GM12874 (cell line): Measurements from ENCODE around the gene MTAP.

Experiments
- CTCF ChIP-seq: IDR thresholded peaks from 2 replicates; pipeline ENCODE4 v1.5.1; 2011; ENCODE audit warnings: low read depth, mild to moderate bottlenecking, control low read depth, low read length, moderate library complexity; ENCODE audit not compliant: insufficient read depth

The MTAP gene

DNA sequence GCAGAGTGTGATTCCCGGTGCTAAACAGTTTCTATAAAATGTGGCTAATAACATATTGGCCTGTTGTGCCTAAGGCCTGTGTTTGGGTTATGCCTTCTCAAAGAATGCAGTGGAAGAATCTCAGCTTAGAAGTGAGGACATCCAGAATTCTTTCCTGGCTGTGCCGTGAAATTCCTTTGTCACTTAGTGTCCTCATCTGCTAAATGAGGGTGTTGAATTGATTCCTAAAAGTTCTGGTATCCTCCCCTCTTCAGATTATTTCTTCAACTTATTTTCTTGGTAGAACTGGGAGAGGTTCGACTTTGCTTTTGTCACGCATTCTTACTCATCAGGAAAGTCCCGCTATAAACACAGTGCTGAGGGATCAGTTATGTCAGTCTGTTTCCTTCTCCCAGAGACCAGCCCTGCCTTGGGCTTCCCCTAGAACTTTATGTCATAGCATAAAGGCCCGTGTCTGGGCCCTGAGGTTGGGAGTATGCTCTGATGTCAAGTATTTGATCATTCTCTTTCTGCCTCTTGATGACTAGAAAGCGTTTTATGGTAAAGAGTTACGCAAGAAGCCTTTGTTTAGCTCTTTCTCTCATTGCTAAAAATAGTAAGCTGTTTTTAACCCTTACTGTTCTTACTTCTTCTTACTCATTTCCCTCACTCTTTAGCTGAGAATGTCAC is 29.5 kb downstream of the MTAP start:
- TF ChIP-seq CTCF = no peak

DNA sequence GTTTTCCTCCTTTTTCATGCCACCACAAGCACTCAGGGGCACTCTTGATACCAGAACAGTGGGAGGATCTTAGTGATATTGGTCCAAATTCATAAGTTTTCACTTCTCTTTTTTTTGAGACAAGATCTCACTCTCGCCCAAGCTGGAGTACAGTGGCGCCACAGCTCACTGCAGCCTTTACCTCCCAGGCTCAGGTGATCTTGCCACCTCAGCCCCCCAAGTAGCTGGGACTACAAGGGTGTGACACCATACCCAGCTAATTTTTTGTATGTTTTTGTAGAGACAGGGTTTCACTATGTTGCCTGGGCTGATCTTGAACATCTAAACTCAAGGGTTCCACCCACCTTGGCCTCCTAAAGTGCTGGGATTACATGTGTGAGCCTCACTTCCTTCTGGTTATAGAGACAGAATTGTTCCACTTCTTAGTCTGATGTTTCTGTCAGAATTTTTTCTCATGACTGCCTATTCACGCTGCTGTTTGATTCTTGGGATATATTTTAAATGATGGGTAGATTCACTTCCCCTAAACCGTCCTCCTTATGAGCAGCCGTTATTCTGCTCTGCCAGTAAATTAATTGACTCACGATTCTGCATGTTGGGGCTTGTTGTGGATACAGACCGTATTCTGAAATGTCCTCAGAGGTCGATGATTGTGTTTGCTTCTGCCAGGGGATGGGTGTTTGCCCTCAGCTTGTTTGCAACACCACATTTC is 30.8 kb downstream of the MTAP start:
- TF ChIP-seq CTCF = no peak

GRCh38 chr9:21835121-21835520 is 32.7 kb downstream of the MTAP start:
- no peak for TF ChIP-seq CTCF

GRCh38 chr9:21836437-21837161 is 34.2 kb downstream of the MTAP start:
- no peak for TF ChIP-seq CTCF

DNA sequence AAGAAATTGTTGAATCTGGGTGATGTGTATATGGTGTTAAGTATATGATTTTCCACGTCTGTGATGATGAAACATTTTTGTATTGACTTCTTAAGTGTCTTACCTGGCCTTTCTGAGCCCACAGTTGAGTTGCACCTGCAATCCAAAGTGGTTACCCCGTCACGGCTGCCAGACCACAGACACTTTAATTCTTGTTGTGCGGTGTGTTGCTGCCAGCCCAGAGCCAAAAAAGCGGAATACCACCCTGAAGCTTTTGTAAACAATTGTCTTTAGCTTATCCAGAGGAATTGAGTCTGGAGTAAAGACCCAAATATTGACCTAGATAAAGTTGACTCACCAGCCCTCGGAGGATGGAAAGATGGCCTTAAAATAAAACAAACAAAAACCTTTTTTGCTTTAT is 35.1 kb downstream of the MTAP start:
- no peak for TF ChIP-seq CTCF

DNA sequence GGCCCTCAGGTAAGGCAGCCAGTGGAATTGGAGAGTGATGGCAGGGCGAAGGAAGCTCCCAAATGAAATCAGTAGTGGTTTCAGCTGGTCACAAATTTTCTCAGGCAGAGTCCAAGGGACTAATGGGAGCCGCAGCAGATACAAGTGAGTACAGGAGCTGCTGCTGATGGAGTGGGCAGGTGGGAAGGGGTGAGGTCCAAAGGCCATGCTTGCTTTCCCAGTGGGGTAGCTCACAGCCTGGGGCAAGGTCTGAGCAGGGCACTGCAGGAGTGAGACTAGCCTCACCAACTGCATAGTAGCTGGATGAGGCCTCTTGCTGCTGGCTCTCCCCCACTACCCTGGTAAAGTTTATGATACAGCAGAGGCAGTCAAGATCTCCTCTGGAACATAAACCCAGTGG is 38.2 kb downstream of the MTAP start:
- no peak for TF ChIP-seq CTCF

- no peak for TF ChIP-seq CTCF
These were observed 38.7 kb downstream of the MTAP start for GRCh38 chr9:21841133-21841532.
